ENCODE measurements around the gene QSOX2.

Gene QSOX2

GRCh38 chr9:136187683-136188586, 57.7 kb downstream of the QSOX2 start:
- DNase-seq, result no peak

- DNase-seq, result no peak
These were observed 58.4 kb downstream of the QSOX2 start for GRCh38 chr9:136187197-136187596.

- no peak for DNase-seq
These were observed 59.2 kb downstream of the QSOX2 start for GRCh38 chr9:136186386-136186785.

GRCh38 chr9:136185596-136186366, 59.8 kb downstream of the QSOX2 start:
- DNase-seq, result no peak

- DNase-seq, result no peak
These were observed 60.5 kb downstream of the QSOX2 start for GRCh38 chr9:136185066-136185465.

GRCh38 chr9:136182850-136183422, 62.7 kb downstream of the QSOX2 start:
- no peak for DNase-seq

GRCh38 chr9:136182420-136182787, 63.2 kb downstream of the QSOX2 start:
- DNase-seq, result no peak

GRCh38 chr9:136181784-136182419, 63.7 kb downstream of the QSOX2 start:
- DNase-seq, result no peak

GRCh38 chr9:136180586-136180985, 65.0 kb downstream of the QSOX2 start:
- no peak for DNase-seq

- no peak for DNase-seq
These were observed 65.9 kb downstream of the QSOX2 start for GRCh38 chr9:136179761-136180160.

- no peak for DNase-seq
These were observed 66.5 kb downstream of the QSOX2 start for GRCh38 chr9:136179101-136179616.

GRCh38 chr9:136178773-136179075, 66.9 kb downstream of the QSOX2 start:
- DNase-seq, result no peak

GRCh38 chr9:136178061-136178772, 67.4 kb downstream of the QSOX2 start:
- no peak for DNase-seq

GRCh38 chr9:136177224-136177623, 68.4 kb downstream of the QSOX2 start:
- no peak for DNase-seq

- no peak for DNase-seq
These were observed 69.9 kb downstream of the QSOX2 start for GRCh38 chr9:136175616-136176197.

- DNase-seq, result no peak
These were observed 70.6 kb downstream of the QSOX2 start for GRCh38 chr9:136174779-136175615.

- no peak for DNase-seq
These were observed 71.8 kb downstream of the QSOX2 start for GRCh38 chr9:136173648-136174290.

- DNase-seq, result no peak
These were observed 73.1 kb downstream of the QSOX2 start for GRCh38 chr9:136172412-136173079.

- DNase-seq, result no peak
These were observed 73.7 kb downstream of the QSOX2 start for GRCh38 chr9:136171801-136172411.

Data from NCI-H1436 (cell line).